ENCODE data around the gene SLC8A1.

The SLC8A1 gene

GRCh38 chr2:40106061-40106460 lies 345.8 kb downstream of the SLC8A1 start:
- no peak for TF ChIP-seq CTCF (IDR thresholded peaks at IDR 0.05; ENCODE audit: low read depth, low read length)
- no peak overlapping the region for H3K4me3 ChIP-seq (ENCODE audit: low read depth, low read length)

GRCh38 chr2:40105593-40105992 lies 346.3 kb downstream of the SLC8A1 start:
- TF ChIP-seq CTCF (IDR thresholded peaks at IDR 0.05; ENCODE audit: low read depth, low read length), result no peak
- H3K4me3 ChIP-seq (ENCODE audit: low read depth, low read length), result no peak overlapping the region

GRCh38 chr2:40103590-40103989 lies 348.3 kb downstream of the SLC8A1 start:
- no peak for TF ChIP-seq CTCF (IDR thresholded peaks at IDR 0.05; ENCODE audit: low read depth, low read length)
- no peak overlapping the region for H3K4me3 ChIP-seq (ENCODE audit: low read depth, low read length)

- H3K4me3 ChIP-seq (ENCODE audit: low read depth, low read length), result peak overlapping the region; percentile 15
- no peak for TF ChIP-seq CTCF (IDR thresholded peaks at IDR 0.05; ENCODE audit: low read depth, low read length)
Observed at GRCh38 chr2:40103163-40103562, 348.7 kb downstream of the SLC8A1 start.

- no peak overlapping the region; the same call in 1 of the 2 replicates for H3K4me3 ChIP-seq (ENCODE audit: low read depth, low read length)
- TF ChIP-seq CTCF (IDR thresholded peaks at IDR 0.05; ENCODE audit: low read depth, low read length), result no peak
Observed at GRCh38 chr2:40102447-40102846, 349.4 kb downstream of the SLC8A1 start.

GRCh38 chr2:40101131-40101575 lies 350.7 kb downstream of the SLC8A1 start:
- no peak for TF ChIP-seq CTCF (IDR thresholded peaks at IDR 0.05; ENCODE audit: low read depth, low read length)
- H3K4me3 ChIP-seq (ENCODE audit: low read depth, low read length), result no peak overlapping the region

- H3K4me3 ChIP-seq (ENCODE audit: low read depth, low read length), result no peak overlapping the region
- no peak for TF ChIP-seq CTCF (IDR thresholded peaks at IDR 0.05; ENCODE audit: low read depth, low read length)
Observed at GRCh38 chr2:40100676-40101075, 351.2 kb downstream of the SLC8A1 start.
